GM10248 (cell line): ENCODE results near the gene SLIT1.

ENCODE experiments used
- CTCF ChIA-PET: fragments of 300-600 bp; sonication (Branson Sonifier 250); formaldehyde crosslinking; extraction: SDS; loops from one replicate; lab custom pipeline; 2021; ENCODE audit warnings: antibody characterized with exemption; lab: Yijun Ruan, JAX
- POLR2A ChIA-PET: fragments of 350-650 bp; sonication (Branson Sonifier 250); formaldehyde crosslinking; extraction: SDS; loops from one replicate; lab custom pipeline; 2020; ENCODE audit warnings: antibody characterized with exemption; lab: Yijun Ruan, JAX
- DNase-seq: peaks from one replicate; pipeline ENCODE4 v3.0.0; 2012; ENCODE audit errors: extremely low spot score
- TF ChIP-seq, protein P1 (sequence below): IDR thresholded peaks from 2 replicates; pipeline ENCODE4 v1.5.1; 2012; ENCODE audit warnings: mild to moderate bottlenecking, low read depth; ENCODE audit errors: extremely low read depth, missing control alignments, control extremely low read depth

SLIT1 gene

GRCh38 chr10:97003804-97004201 lies 182.0 kb downstream of the SLIT1 start:
- TF ChIP-seq, protein P1, sequence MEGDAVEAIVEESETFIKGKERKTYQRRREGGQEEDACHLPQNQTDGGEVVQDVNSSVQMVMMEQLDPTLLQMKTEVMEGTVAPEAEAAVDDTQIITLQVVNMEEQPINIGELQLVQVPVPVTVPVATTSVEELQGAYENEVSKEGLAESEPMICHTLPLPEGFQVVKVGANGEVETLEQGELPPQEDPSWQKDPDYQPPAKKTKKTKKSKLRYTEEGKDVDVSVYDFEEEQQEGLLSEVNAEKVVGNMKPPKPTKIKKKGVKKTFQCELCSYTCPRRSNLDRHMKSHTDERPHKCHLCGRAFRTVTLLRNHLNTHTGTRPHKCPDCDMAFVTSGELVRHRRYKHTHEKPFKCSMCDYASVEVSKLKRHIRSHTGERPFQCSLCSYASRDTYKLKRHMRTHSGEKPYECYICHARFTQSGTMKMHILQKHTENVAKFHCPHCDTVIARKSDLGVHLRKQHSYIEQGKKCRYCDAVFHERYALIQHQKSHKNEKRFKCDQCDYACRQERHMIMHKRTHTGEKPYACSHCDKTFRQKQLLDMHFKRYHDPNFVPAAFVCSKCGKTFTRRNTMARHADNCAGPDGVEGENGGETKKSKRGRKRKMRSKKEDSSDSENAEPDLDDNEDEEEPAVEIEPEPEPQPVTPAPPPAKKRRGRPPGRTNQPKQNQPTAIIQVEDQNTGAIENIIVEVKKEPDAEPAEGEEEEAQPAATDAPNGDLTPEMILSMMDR = no peak
- ChIA-PET CTCF (interaction anchor here (1.5 to 3.7 kb wide), 4 partner anchors 9 to 93 kb away, joined by 3 to 16 read pairs (median 6); no protein-coding TSS in a partner anchor), POLR2A (no interaction called here)
- no peak for DNase-seq

GRCh38 chr10:97003151-97003803 lies 182.5 kb downstream of the SLIT1 start:
- TF ChIP-seq, protein P1 = no peak
- CTCF ChIA-PET = interaction anchor here (1.5 to 3.7 kb wide), 6 partner anchors 10 to 92 kb away, joined by 3 to 16 read pairs (median 6); no protein-coding TSS in a partner anchor
- POLR2A ChIA-PET = no interaction called here
- DNase-seq = no peak

DNA sequence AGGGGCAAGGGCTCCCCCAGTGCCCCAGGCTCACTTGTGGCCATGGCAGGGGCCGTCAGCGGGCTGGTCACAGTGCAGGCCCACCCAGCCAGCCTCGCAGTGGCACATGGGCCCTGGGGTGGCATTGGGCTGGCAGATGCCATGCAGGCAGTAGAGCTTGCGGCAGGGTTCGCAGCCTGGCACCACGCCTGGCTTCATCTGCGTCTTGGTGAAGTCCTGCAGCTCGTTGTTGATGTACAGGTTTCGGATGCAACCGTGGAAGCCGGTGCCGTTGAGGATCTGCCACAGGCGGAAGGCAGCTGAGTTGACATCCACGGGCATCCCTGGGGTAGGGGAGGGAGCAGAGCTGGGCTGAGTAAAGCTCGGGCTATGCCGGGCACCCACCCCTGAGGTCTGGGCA lies 183.1 kb downstream of the SLIT1 start:
- ChIA-PET CTCF (interaction anchor here (1.5 to 2.0 kb wide), 3 partner anchors 11 to 92 kb away, joined by 3 to 7 read pairs (median 5); no protein-coding TSS in a partner anchor), POLR2A (no interaction called here)
- DNase-seq = no peak
- TF ChIP-seq, protein P1 = no peak

DNA sequence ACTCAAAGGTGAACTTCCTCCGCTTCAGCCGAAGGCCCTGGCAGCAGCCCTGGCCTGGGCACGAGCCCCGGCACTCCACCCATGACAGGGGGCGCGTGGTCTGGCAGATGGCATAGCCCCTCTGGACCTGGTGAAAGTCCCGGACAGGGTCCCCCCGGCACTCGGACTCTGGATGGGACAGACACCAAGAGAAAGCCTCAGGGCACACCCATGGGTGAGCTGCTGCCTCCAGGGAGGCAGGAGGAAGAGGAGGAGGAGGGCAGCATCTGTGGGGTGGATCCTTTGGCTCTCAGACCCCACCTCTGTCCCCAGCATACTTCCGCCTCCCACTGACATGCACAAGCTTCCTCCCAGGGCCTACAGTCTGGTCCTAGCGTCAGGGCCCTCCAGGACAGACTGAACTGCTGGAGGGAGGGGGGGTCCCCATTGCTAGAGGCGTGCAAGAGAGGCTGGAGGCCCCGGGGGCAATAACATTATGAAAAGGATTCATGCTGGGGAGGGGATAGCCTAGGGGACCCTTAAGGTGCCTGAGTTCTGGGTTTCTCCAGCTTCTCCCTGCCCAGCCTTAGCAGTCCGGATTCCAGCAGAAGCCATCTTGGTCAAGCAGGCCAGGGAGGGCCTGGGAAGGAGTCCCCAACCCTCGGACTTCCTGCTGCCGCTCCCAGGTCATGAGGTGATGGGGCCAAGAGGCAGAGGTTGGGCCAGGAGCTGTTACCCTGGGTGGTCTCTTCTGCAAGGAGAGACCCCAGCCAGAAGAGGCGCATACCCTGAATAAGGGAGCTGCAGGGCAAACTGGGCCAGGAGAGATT lies 184.4 kb downstream of the SLIT1 start:
- ChIA-PET CTCF (interaction anchor here (1.5 to 1.7 kb wide), 3 partner anchors 9 to 24 kb away, joined by 3 to 5 read pairs (median 3); no protein-coding TSS in a partner anchor), POLR2A (no interaction called here)
- TF ChIP-seq, protein P1 = no peak
- DNase-seq = no peak

- ChIA-PET POLR2A (interaction anchor here (0.6 kb wide), 1 partner anchor 169 kb away, joined by 3 read pairs; the partner anchor contains the start of gene LCOR), CTCF (interaction anchor here (1.1 to 1.5 kb wide), 3 partner anchors 10 to 62 kb away, joined by 3 read pairs; no protein-coding TSS in a partner anchor)
- TF ChIP-seq, protein P1 = no peak
- DNase-seq = no peak
Measured at GRCh38 chr10:97000487-97001182, 185.1 kb downstream of the SLIT1 start.

- POLR2A ChIA-PET = interaction anchor here (0.6 kb wide), 1 partner anchor 168 kb away, joined by 3 read pairs; the partner anchor contains the start of gene LCOR
- CTCF ChIA-PET = interaction anchor here (1.1 to 1.5 kb wide), 3 partner anchors 10 to 62 kb away, joined by 3 read pairs; no protein-coding TSS in a partner anchor
- DNase-seq = no peak
- TF ChIP-seq, protein P1 = no peak
Measured at GRCh38 chr10:96999987-97000386, 185.8 kb downstream of the SLIT1 start.
